Fibroblast of pulmonary artery (primary cell): ENCODE results near the gene PHACTR2.
"Not testable (repeated sequence)": the region's sequence is repeated elsewhere in the genome, so short reads cannot be mapped to it uniquely, and the experiment has no call there.

Source experiments
- DNase-seq: peaks from one replicate; pipeline ENCODE4 v3.0.0-alpha.2; 2010; ENCODE audit warnings: low read depth
- H3K4me3 ChIP-seq: replicated peaks from 2 replicates; pipeline ENCODE4 v1.5.1; 2011; ENCODE audit warnings: low read depth, mild to moderate bottlenecking, control low read depth, low read length, moderate library complexity
- CTCF ChIP-seq: IDR thresholded peaks from 2 replicates; pipeline ENCODE4 v1.5.1; 2011; ENCODE audit warnings: mild to moderate bottlenecking, control low read depth, low read length, inconsistent platforms; ENCODE audit errors: missing control alignments

The PHACTR2 gene

GRCh38 chr6:143731789-143732188, 54.0 kb downstream of the PHACTR2 start:
- TF ChIP-seq CTCF = no peak
- no peak for DNase-seq
- H3K4me3 ChIP-seq = no peak overlapping the region

GRCh38 chr6:143732536-143732935, 54.8 kb downstream of the PHACTR2 start:
- TF ChIP-seq CTCF = no peak
- H3K4me3 ChIP-seq = no peak overlapping the region
- DNase-seq = no peak

- no peak for TF ChIP-seq CTCF
- no peak for DNase-seq
- no peak overlapping the region for H3K4me3 ChIP-seq
Observed at GRCh38 chr6:143733510-143733909, 55.7 kb downstream of the PHACTR2 start.

- no peak for TF ChIP-seq CTCF
- no peak overlapping the region for H3K4me3 ChIP-seq
- no peak for DNase-seq
Observed at GRCh38 chr6:143734641-143735063, 56.9 kb downstream of the PHACTR2 start.

- not testable (repeated sequence) for DNase-seq, H3K4me3 ChIP-seq
Observed at GRCh38 chr6:143738072-143738690, 60.4 kb downstream of the PHACTR2 start.

- no peak for TF ChIP-seq CTCF
- no peak overlapping the region for H3K4me3 ChIP-seq
- DNase-seq = no peak
Observed at GRCh38 chr6:143739341-143739851, 61.6 kb downstream of the PHACTR2 start.

GRCh38 chr6:143740213-143740612, 62.4 kb downstream of the PHACTR2 start:
- DNase-seq = no peak
- H3K4me3 ChIP-seq = no peak overlapping the region
- no peak for TF ChIP-seq CTCF
